Stimulated activated CD4-positive, alpha-beta T cell treated with anti-CD3 and anti-CD28 coated beads, Interleukin-1b, Interleukin-23, amount 100 ng/mL, for 24 hours (primary cell): Measurements from ENCODE around the gene LSAMP.
"Not testable (repeated sequence)": the region's sequence is repeated elsewhere in the genome, so short reads cannot be mapped to it uniquely, and the experiment has no call there.

Experiments used
- DNase-seq, 4 experiments: peaks; one replicate each; pipeline ENCODE4 v3.0.0-alpha.2; 2020; ENCODE audit warnings: low read depth in 4 of 4, low spot score in 1 of 4

The LSAMP gene

GRCh38 chr3:115783938-115784738 lies 661.1 kb downstream of the LSAMP start:
- peak; percentile 64 to 88 (median 82) for DNase-seq

GRCh38 chr3:115783426-115783825 lies 661.9 kb downstream of the LSAMP start:
- not testable (repeated sequence) for DNase-seq

GRCh38 chr3:115779011-115779410 lies 666.3 kb downstream of the LSAMP start:
- no peak for DNase-seq

GRCh38 chr3:115772951-115773350 lies 672.3 kb downstream of the LSAMP start:
- DNase-seq = no peak

- DNase-seq = no peak
These were observed 676.6 kb downstream of the LSAMP start for GRCh38 chr3:115768661-115769060.

GRCh38 chr3:115766587-115767482 lies 678.5 kb downstream of the LSAMP start:
- no peak for DNase-seq

GRCh38 chr3:115761927-115762305 lies 683.4 kb downstream of the LSAMP start:
- no peak for DNase-seq

GRCh38 chr3:115760716-115761115 lies 684.6 kb downstream of the LSAMP start:
- no peak for DNase-seq

GRCh38 chr3:115758076-115758763 lies 687.1 kb downstream of the LSAMP start:
- DNase-seq = no peak

GRCh38 chr3:115752978-115753377 lies 692.3 kb downstream of the LSAMP start:
- DNase-seq = not testable (repeated sequence)
